ENCODE results near the gene PPIG. TPM values are rescaled to one million over a fixed set of nuclear protein-coding genes. Genes with fewer than 3 reads are reported as not detected.

The PPIG gene
- total and polyA plus RNA-seq, 7 donors = 18.9 to 52.5 (median 39.1) TPM

DNA sequence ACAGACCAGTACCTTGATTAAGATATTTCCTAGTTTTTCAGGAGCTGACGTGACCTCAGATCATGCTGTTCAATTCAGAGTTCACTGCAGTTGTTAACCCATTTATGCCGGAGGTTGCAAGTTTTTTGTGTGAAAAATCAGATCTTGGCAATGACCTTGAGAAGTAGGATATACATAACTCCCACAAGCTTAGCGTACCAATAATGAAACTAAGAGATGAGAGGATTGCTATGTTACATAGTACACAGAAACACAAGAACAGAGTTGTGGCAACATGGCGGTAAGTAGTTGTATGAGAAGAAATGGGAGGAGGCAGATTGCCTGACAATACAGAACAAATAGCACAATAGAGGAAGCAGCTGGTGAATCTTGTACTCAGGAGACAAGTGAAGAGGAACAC lies 39.1 kb downstream of the PPIG start:
- Histone ChIP-seq H3K4me1 (no peaks in the 10 kb centered on the region), H3K27ac (no peak overlapping the region), H3K9me3 (no peaks in the 10 kb centered on the region), H3K27me3 (ENCODE audit: insufficient read depth in 3 of 3, low read length in 2 of 3) (no peaks in the 10 kb centered on the region), H3K4me3 (no peak overlapping the region), H3K36me3 (ENCODE audit: insufficient read depth in 1 of 2, low read depth in 1 of 2) (peaks cover 0 to 57% of the 10 kb centered on the region in 2 donors)
- ATAC-seq = no peak
- TF ChIP-seq, protein P1, sequence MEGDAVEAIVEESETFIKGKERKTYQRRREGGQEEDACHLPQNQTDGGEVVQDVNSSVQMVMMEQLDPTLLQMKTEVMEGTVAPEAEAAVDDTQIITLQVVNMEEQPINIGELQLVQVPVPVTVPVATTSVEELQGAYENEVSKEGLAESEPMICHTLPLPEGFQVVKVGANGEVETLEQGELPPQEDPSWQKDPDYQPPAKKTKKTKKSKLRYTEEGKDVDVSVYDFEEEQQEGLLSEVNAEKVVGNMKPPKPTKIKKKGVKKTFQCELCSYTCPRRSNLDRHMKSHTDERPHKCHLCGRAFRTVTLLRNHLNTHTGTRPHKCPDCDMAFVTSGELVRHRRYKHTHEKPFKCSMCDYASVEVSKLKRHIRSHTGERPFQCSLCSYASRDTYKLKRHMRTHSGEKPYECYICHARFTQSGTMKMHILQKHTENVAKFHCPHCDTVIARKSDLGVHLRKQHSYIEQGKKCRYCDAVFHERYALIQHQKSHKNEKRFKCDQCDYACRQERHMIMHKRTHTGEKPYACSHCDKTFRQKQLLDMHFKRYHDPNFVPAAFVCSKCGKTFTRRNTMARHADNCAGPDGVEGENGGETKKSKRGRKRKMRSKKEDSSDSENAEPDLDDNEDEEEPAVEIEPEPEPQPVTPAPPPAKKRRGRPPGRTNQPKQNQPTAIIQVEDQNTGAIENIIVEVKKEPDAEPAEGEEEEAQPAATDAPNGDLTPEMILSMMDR (IDR thresholded peaks at IDR 0.05) = no peak
- DNase-seq = no peak
- intact Hi-C loops (cut with DNase I) = no loop called here
- 89 to 91% (median 89%) methylated on average over 4 of the region's 4 CpGs for WGBS, 3 donors

GRCh38 chr2:169625781-169626180 lies 41.6 kb downstream of the PPIG start:
- Histone ChIP-seq H3K27ac (no peak overlapping the region), H3K36me3 (ENCODE audit: insufficient read depth in 1 of 2, low read depth in 1 of 2) (peaks cover 0 to 81% of the 10 kb centered on the region in 2 donors), H3K4me1 (no peaks in the 10 kb centered on the region), H3K9me3 (no peaks in the 10 kb centered on the region), H3K27me3 (ENCODE audit: insufficient read depth in 3 of 3, low read length in 2 of 3) (no peaks in the 10 kb centered on the region), H3K4me3 (no peak overlapping the region)
- 89 to 92% (median 91%) methylated on average over 3 of the region's 3 CpGs for WGBS, 3 donors
- TF ChIP-seq, protein P1 (IDR thresholded peaks at IDR 0.05) = no peak
- no peak for DNase-seq
- ATAC-seq = no peak
- intact Hi-C loops (cut with DNase I) = no loop called here

- Histone ChIP-seq H3K4me1 (no peaks in the 10 kb centered on the region), H3K27me3 (ENCODE audit: insufficient read depth in 3 of 3, low read length in 2 of 3) (no peaks in the 10 kb centered on the region), H3K9me3 (no peaks in the 10 kb centered on the region), H3K36me3 (ENCODE audit: insufficient read depth in 1 of 2, low read depth in 1 of 2) (peaks cover 6 to 74% of the 10 kb centered on the region in 2 donors), H3K27ac (no peak overlapping the region), H3K4me3 (no peak overlapping the region)
- 97 to 99% (median 98%) methylated on average over 8 of the region's 8 CpGs for WGBS, 3 donors
- intact Hi-C loops (cut with DNase I) = no loop called here
- DNase-seq (no peak), ATAC-seq (no peak)
- TF ChIP-seq, protein P1 (IDR thresholded peaks at IDR 0.05) = no peak
These were observed 52.4 kb downstream of the PPIG start for GRCh38 chr2:169636440-169637097.

DNA sequence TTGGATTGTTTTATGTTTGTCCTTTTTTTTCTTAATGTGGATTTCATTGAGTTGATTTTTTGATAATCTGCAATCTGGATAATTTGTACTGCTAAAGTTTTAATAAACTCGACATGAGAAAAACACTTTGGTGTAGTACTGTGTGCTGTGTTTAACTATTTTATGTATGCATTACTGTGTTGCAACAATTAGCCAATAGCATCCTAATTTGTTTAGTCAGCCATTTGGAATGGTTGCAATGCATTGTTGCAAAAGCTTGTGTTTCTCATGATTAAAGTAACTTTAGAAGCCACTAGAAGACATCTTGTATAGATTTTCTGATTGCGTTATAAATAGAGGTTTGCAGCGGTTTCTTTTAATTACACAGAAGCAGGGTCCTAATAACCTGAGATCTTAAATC lies 53.5 kb downstream of the PPIG start:
- Histone ChIP-seq H3K4me3 (no peak overlapping the region), H3K4me1 (no peaks in the 10 kb centered on the region), H3K27me3 (ENCODE audit: insufficient read depth in 3 of 3, low read length in 2 of 3) (no peaks in the 10 kb centered on the region), H3K9me3 (no peaks in the 10 kb centered on the region), H3K27ac (no peak overlapping the region), H3K36me3 (ENCODE audit: insufficient read depth in 1 of 2, low read depth in 1 of 2) (peaks cover 6 to 63% of the 10 kb centered on the region in 2 donors)
- intact Hi-C loops (cut with DNase I) = no loop called here
- ATAC-seq = no peak
- TF ChIP-seq, protein P1 (IDR thresholded peaks at IDR 0.05) = no peak
- DNase-seq = no peak
- WGBS, 3 donors = 96 to 97% (median 97%) methylated on average over 3 of the region's 3 CpGs

GRCh38 chr2:169640104-169640503 lies 56.0 kb downstream of the PPIG start:
- ATAC-seq = no peak
- H3K36me3 ChIP-seq (ENCODE audit: insufficient read depth in 1 of 2, low read depth in 1 of 2) = peaks cover 6 to 38% of the 10 kb centered on the region in 2 donors
- TF ChIP-seq, protein P1 (IDR thresholded peaks at IDR 0.05) = no peak
- H3K27ac ChIP-seq = no peak overlapping the region
- H3K4me3 ChIP-seq = no peak overlapping the region
- H3K27me3 ChIP-seq (ENCODE audit: insufficient read depth in 3 of 3, low read length in 2 of 3) = no peaks in the 10 kb centered on the region
- intact Hi-C loops (cut with DNase I) = no loop called here
- no peaks in the 10 kb centered on the region for H3K9me3 ChIP-seq
- no peak for DNase-seq
- WGBS, 3 donors = 91 to 94% (median 94%) methylated on average over 2 of the region's 2 CpGs
- no peaks in the 10 kb centered on the region for H3K4me1 ChIP-seq

All from psoas muscle (tissue), 8 donors.